ENCODE measurements around the gene ZFTA. TPM values are rescaled to one million over a fixed set of nuclear protein-coding genes. Genes with fewer than 3 reads are reported as not detected.
A peak's percentile ranks its signal among the peaks of the same experiment; 100 is the strongest.

ZFTA gene
- total RNA-seq, 6 experiments from 2014 or later = 4.8 to 10.7 (median 6.6) TPM

- Histone ChIP-seq H3K36me3 (peaks cover 0 to 6% (median 3%) of the 10 kb centered on the region in 4 donors), H3K4me1 (peaks cover 0 to 37% (median 7%) of the 10 kb centered on the region in 4 donors), H3K4me3 (peak overlapping the region; percentile 56 to 76 (median 67)), H3K9me3 (no peaks in the 10 kb centered on the region), H3K27me3 (no peaks in the 10 kb centered on the region), H3K27ac (peak overlapping the region in 2 of 3 donors; percentile 3 to 88)
- intact Hi-C loops (cut with DNase I) = loop anchor here in 1 of 2 donors (10.0 kb wide), 1 partner anchor 183 kb away; no protein-coding TSS in a partner anchor
- DNase-seq = peak in 1 of 3 donors; percentile 46
- ATAC-seq = no peak
- WGBS (ENCODE audit: insufficient coverage, low coverage, low lambda C conversion rate, missing lambda C conversion rate) = 72% methylated on average over 25 of the region's 34 CpGs
- TF ChIP-seq POLR2A (IDR thresholded peaks at IDR 0.05) = peak; percentile 0
- TF ChIP-seq, protein P1, sequence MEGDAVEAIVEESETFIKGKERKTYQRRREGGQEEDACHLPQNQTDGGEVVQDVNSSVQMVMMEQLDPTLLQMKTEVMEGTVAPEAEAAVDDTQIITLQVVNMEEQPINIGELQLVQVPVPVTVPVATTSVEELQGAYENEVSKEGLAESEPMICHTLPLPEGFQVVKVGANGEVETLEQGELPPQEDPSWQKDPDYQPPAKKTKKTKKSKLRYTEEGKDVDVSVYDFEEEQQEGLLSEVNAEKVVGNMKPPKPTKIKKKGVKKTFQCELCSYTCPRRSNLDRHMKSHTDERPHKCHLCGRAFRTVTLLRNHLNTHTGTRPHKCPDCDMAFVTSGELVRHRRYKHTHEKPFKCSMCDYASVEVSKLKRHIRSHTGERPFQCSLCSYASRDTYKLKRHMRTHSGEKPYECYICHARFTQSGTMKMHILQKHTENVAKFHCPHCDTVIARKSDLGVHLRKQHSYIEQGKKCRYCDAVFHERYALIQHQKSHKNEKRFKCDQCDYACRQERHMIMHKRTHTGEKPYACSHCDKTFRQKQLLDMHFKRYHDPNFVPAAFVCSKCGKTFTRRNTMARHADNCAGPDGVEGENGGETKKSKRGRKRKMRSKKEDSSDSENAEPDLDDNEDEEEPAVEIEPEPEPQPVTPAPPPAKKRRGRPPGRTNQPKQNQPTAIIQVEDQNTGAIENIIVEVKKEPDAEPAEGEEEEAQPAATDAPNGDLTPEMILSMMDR (IDR thresholded peaks at IDR 0.05) = no peak
Measured at GRCh38 chr11:63761931-63762653, 6.5 kb downstream of the ZFTA start.

GRCh38 chr11:63761188-63761587 lies 7.4 kb downstream of the ZFTA start:
- Histone ChIP-seq H3K9me3 (no peaks in the 10 kb centered on the region), H3K4me3 (no peak overlapping the region), H3K4me1 (peaks cover 0 to 36% (median 4%) of the 10 kb centered on the region in 4 donors), H3K27ac (no peak overlapping the region), H3K27me3 (no peaks in the 10 kb centered on the region), H3K36me3 (peaks cover 0 to 6% (median 3%) of the 10 kb centered on the region in 4 donors)
- intact Hi-C loops (cut with DNase I) = loop anchor here in 1 of 2 donors (10.0 kb wide), 1 partner anchor 184 kb away; no protein-coding TSS in a partner anchor
- no peak for DNase-seq
- TF ChIP-seq, protein P1 (IDR thresholded peaks at IDR 0.05) = no peak
- TF ChIP-seq POLR2A (IDR thresholded peaks at IDR 0.05) = no peak
- ATAC-seq = no peak
- WGBS (ENCODE audit: insufficient coverage, low coverage, low lambda C conversion rate, missing lambda C conversion rate) = 53% methylated on average over 2 of the region's 10 CpGs

- Histone ChIP-seq H3K9me3 (no peaks in the 10 kb centered on the region), H3K36me3 (peaks cover 0 to 6% (median 3%) of the 10 kb centered on the region in 4 donors), H3K4me1 (peaks cover 0 to 31% (median 1%) of the 10 kb centered on the region in 4 donors), H3K27me3 (no peaks in the 10 kb centered on the region), H3K4me3 (no peak overlapping the region), H3K27ac (no peak overlapping the region)
- DNase-seq (no peak), ATAC-seq (no peak)
- TF ChIP-seq, protein P1 (IDR thresholded peaks at IDR 0.05) = no peak
- 67% methylated on average over 4 of the region's 5 CpGs for WGBS (ENCODE audit: insufficient coverage, low coverage, low lambda C conversion rate, missing lambda C conversion rate)
- intact Hi-C loops (cut with DNase I) = loop anchor here in 1 of 2 donors (10.0 kb wide), 1 partner anchor 184 kb away; no protein-coding TSS in a partner anchor
Measured at GRCh38 chr11:63760487-63761079, 8.0 kb downstream of the ZFTA start.

DNA sequence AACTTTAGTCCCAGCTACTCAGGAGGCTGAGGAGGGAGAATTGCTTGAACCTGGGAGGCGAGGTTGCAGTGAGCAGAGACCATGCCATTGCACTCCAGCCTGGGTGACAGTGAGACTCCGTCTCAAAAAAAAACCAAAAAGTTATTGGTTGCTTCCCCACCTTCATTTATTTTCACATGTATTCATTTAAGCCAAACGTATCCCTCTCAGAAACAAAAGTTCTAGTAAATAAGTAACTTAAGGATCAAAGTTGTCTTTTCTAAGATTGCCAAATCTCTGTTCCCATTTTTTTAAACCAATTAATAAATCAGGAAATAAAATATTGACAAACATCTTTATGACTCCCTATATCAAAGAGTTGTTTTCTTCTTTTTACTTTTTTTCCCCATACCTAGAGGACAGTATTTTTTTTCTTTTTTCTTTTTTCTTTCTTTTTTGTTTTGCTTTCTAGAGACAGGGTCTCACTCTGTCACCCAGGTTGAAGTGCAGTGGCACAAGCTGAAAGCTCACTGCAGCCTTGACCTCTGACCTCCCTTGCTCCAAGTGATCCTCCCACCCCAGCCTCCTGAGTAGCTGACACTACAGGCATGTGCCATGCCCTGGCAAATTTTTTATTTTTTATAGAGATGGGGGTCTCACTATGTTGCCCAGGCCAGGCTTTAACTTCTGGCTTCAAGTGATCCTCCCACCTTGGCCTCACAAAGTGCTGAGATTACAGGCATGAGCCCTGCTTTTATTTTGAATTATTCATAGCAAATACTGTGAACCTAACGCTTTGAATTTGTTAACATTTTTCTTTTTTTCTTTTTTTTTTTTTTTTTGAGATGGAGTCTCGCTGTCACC lies 11.4 kb downstream of the ZFTA start:
- WGBS (ENCODE audit: insufficient coverage, low coverage, low lambda C conversion rate, missing lambda C conversion rate) = 59% methylated on average over 4 of the region's 5 CpGs
- Histone ChIP-seq H3K9me3 (no peaks in the 10 kb centered on the region), H3K36me3 (peaks cover 0 to 16% (median 8%) of the 10 kb centered on the region in 4 donors), H3K27ac (peak overlapping the region in 1 of 3 donors; percentile 39), H3K27me3 (no peaks in the 10 kb centered on the region), H3K4me3 (no peak overlapping the region), H3K4me1 (peaks cover 0 to 23% (median 0%) of the 10 kb centered on the region in 4 donors)
- DNase-seq (peak in 1 of 3 donors; percentile 59), ATAC-seq (peak; percentile 42 to 84 (median 60))
- intact Hi-C loops (cut with DNase I) = no loop called here
- TF ChIP-seq POLR2A (IDR thresholded peaks at IDR 0.05) = no peak
- TF ChIP-seq, protein P1 (IDR thresholded peaks at IDR 0.05) = no peak

Data from right lobe of liver (tissue), 6 donors.